ENCODE results near the gene RCSD1.

The RCSD1 gene

DNA sequence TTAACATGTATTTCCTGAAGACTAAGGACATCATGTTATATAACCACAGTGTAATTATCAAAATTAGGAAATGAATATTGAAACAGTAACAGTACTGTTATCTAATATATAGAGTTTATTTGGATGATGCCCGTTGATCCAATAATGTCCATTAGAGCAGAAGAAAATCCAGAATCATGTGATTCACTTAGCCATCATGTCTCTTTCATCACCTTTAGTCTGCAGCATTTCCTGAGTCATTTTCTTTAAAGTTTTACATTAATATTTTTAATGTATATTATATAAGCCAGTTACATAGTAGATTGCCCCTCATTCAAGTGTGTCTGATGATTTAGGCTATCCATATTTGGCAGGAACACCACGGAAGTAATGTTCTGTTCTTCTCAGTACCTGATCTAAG, 120.6 kb downstream of the RCSD1 start:
- no peak for DNase-seq

DNA sequence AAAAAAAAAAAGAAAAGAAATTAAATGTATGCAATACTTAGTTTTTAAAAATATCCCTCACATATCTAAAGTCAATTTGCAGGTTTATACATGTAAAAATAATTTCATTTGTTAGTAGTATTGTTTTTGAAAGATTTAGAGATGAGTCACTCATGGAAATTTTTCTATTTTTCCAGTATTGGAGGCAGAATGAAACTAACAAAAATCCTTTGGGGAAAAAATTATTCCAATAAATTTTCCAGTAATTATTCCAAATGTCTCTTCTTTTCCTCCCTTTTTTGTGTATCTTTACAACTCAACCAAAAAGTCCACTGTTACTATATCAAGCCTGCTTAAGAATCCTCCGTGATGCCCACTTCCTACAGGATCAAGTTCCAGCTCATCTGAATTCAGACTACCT, 121.6 kb downstream of the RCSD1 start:
- no peak for DNase-seq

DNA sequence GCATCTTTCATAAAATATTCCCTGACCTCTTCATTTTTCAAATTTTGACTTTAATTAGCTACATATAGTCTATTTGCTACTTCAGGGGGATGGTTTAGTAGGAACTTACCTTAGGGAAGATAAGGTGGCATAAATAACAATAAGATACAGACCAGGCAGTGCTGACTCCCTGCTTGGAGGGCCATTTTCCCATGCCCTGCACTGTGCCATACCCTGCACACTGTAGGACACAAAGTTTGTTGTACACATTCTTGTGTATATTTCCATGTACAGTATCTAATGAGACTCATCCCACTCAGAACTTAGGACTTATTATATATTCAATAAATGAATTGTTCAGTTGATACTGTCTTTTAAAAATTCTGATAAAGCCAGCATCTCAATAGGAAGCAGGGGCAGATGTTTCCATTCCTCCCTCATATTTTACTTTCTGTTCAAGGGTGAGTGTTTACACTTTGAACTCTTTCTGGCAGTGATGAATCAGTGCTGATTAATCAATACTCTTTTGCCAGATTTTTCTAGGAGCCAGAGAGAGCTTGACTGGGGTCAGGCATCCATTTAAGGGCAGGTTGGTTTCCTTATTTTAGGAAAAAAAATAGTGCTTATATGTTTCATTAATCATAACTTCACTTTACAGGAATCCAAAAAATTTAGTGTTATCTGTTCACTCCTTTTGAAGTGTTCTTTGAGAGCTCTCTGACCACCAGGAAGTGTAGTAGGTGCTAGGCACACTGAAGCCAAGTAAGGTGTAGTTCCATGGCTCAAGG, 122.4 kb downstream of the RCSD1 start:
- DNase-seq, result no peak

DNA sequence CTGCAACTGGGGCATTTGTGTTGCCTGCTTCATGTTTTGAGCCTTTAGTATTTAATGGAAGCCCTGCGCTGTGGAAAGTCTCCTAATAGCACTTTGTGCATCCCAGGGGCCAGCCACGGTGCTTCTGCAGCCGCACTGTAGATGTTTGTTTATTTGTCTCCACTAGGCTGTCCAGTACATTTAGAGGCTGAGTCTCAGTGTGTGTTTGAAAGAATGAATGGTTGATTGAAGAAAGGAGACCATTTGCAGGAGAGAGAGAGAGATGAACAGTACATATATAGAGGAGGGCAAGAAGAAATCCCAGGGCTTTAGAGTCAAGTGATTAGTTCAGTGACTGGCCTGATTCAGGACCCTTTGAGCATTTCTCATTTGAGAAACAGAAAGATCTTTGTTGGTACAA, 125.6 kb downstream of the RCSD1 start:
- DNase-seq, result no peak

Measured in activated effector memory CD4-positive, alpha-beta T cell treated with Interleukin-2 at 50 U/mL for 16 hours (primary cell).